Osteoblast (primary cell): ENCODE results near the gene TSFM. TPM values are rescaled to one million over a fixed set of nuclear protein-coding genes. Genes with fewer than 3 reads are reported as not detected.

Experiments used
- DNase-seq: peaks from one replicate; pipeline ENCODE4 v3.0.0; 2011; ENCODE audit warnings: low spot score, mixed read lengths; ENCODE audit not compliant: insufficient read length; ENCODE audit errors: missing footprints
- H2AFZ ChIP-seq: 2 replicates; pipeline ENCODE4 v1.6.0; 2011; ENCODE audit warnings: mild to moderate bottlenecking, low read length
- H3K27ac ChIP-seq: 2 replicates; pipeline ENCODE4 v1.5.1; 2011; ENCODE audit warnings: mild to moderate bottlenecking, low read depth, low read length, moderate library complexity
- H3K27me3 ChIP-seq: 2 replicates; pipeline ENCODE4 v1.6.0; 2012; ENCODE audit warnings: mild to moderate bottlenecking, control low read depth, inconsistent platforms, low read length, moderate library complexity; ENCODE audit not compliant: insufficient read depth
- H3K36me3 ChIP-seq: 2 replicates; pipeline ENCODE4 v1.5.1; 2011; ENCODE audit warnings: mild to moderate bottlenecking, low read length, control low read depth, moderate library complexity; ENCODE audit not compliant: insufficient read depth
- H3K4me1 ChIP-seq: 2 replicates; pipeline ENCODE4 v1.5.1; 2011; ENCODE audit warnings: mild to moderate bottlenecking, low read length, control low read depth, moderate library complexity; ENCODE audit not compliant: insufficient read depth
- H3K4me2 ChIP-seq: 2 replicates; pipeline ENCODE4 v1.6.0; 2011; ENCODE audit warnings: mild to moderate bottlenecking, low read length; ENCODE audit not compliant: insufficient read depth
- H3K4me3 ChIP-seq: fragments of 200-600 bp; sonication (generic); 3 replicates; pipeline ENCODE4 v1.5.1; 2012; ENCODE audit warnings: mild to moderate bottlenecking, low read length, inconsistent platforms; ENCODE audit not compliant: insufficient read depth
- H3K79me2 ChIP-seq: 2 replicates; pipeline ENCODE4 v1.6.0; 2012; ENCODE audit warnings: mild to moderate bottlenecking, low read length, control low read depth, inconsistent platforms; ENCODE audit not compliant: insufficient read depth
- H3K9me3 ChIP-seq: 2 replicates; pipeline ENCODE4 v1.5.1; 2011; ENCODE audit warnings: low read depth, low read length, control low read depth
- H4K20me1 ChIP-seq: 2 replicates; pipeline ENCODE4 v1.6.0; 2012; ENCODE audit warnings: mild to moderate bottlenecking, low read length, control low read depth; ENCODE audit not compliant: insufficient read depth
- CTCF ChIP-seq: IDR thresholded peaks from 2 replicates; pipeline ENCODE4 v1.5.1; 2011; ENCODE audit warnings: mild to moderate bottlenecking, low read depth, low read length, moderate library complexity; ENCODE audit errors: extremely low read depth
- total RNA-seq: library from RNA; depleted of rRNA; stranded (reverse); fragments of >200 nt; gene quantifications from 2 replicates; pipeline ENCODE4 v1.2.3, GENCODE V29; 2012

TSFM gene
- total RNA-seq, 1 donor, result 18.1 TPM

GRCh38 chr12:57838594-57839302 is 56.2 kb downstream of the TSFM start:
- Histone ChIP-seq H3K4me1 (peaks cover 85% of the 10 kb centered on the region), H3K27ac (peak overlapping the region; percentile 74), H3K27me3 (no peaks in the 10 kb centered on the region), H4K20me1 (peaks cover 92% of the 10 kb centered on the region), H3K36me3 (peaks cover 16% of the 10 kb centered on the region), H2AFZ (no peak overlapping the region), H3K4me2 (peak overlapping the region; percentile 45), H3K4me3 (no peak overlapping the region), H3K9me3 (no peaks in the 10 kb centered on the region), H3K79me2 (peaks cover 98% of the 10 kb centered on the region)
- peak; percentile 54 for DNase-seq
- TF ChIP-seq CTCF, result no peak

GRCh38 chr12:57839996-57840395 is 57.4 kb downstream of the TSFM start:
- Histone ChIP-seq H3K4me2 (no peak overlapping the region), H3K4me1 (peaks cover 89% of the 10 kb centered on the region), H3K36me3 (peaks cover 16% of the 10 kb centered on the region), H3K79me2 (peaks cover 100% of the 10 kb centered on the region), H3K27me3 (no peaks in the 10 kb centered on the region), H3K4me3 (no peak overlapping the region), H3K27ac (no peak overlapping the region), H2AFZ (no peak overlapping the region), H3K9me3 (no peaks in the 10 kb centered on the region), H4K20me1 (peaks cover 90% of the 10 kb centered on the region)
- no peak for TF ChIP-seq CTCF
- no peak for DNase-seq

- peaks cover 86% of the 10 kb centered on the region for H4K20me1 ChIP-seq
- peak overlapping the region; percentile 33 for H3K27ac ChIP-seq
- peaks cover 85% of the 10 kb centered on the region for H3K4me1 ChIP-seq
- H3K27me3 ChIP-seq, result no peaks in the 10 kb centered on the region
- H3K79me2 ChIP-seq, result peaks cover 100% of the 10 kb centered on the region
- TF ChIP-seq CTCF, result no peak
- H2AFZ ChIP-seq, result no peak overlapping the region
- no peak overlapping the region for H3K4me3 ChIP-seq
- H3K4me2 ChIP-seq, result peak overlapping the region; percentile 49
- peak; percentile 70 for DNase-seq
- H3K36me3 ChIP-seq, result peaks cover 16% of the 10 kb centered on the region
- no peaks in the 10 kb centered on the region for H3K9me3 ChIP-seq
These were observed 58.1 kb downstream of the TSFM start for GRCh38 chr12:57840726-57841125.

GRCh38 chr12:57841445-57841844 is 58.9 kb downstream of the TSFM start:
- no peak overlapping the region for H3K4me3 ChIP-seq
- H4K20me1 ChIP-seq, result peaks cover 78% of the 10 kb centered on the region
- peak overlapping the region; percentile 49 for H3K4me2 ChIP-seq
- no peaks in the 10 kb centered on the region for H3K9me3 ChIP-seq
- peaks cover 99% of the 10 kb centered on the region for H3K79me2 ChIP-seq
- no peaks in the 10 kb centered on the region for H3K27me3 ChIP-seq
- H2AFZ ChIP-seq, result no peak overlapping the region
- no peak for TF ChIP-seq CTCF
- peaks cover 16% of the 10 kb centered on the region for H3K36me3 ChIP-seq
- no peak for DNase-seq
- H3K4me1 ChIP-seq, result peaks cover 77% of the 10 kb centered on the region
- H3K27ac ChIP-seq, result peak overlapping the region; percentile 33
